A549 (cell line): ENCODE results near the gene CTNNBIP1. TPM values are rescaled to one million over a fixed set of nuclear protein-coding genes. Genes with fewer than 3 reads are reported as not detected.
"Not testable (repeated sequence)": the region's sequence is repeated elsewhere in the genome, so short reads cannot be mapped to it uniquely, and the experiment has no call there.

Experiments
- ATAC-seq, 2 experiments: fragments of 200-7000 bp in 1 of 2; fragments of >200 bp in 1 of 2; cut with Nextera tagmentation in 1 of 2; cut with Tn5 transposase in 1 of 2; 3 replicates each; pipeline versions ENCODE4 v1.8.0 to v1.9.1; 2018 to 2020; ENCODE audit warnings: mild to moderate bottlenecking in 1 of 2, moderate library complexity in 1 of 2
- CTCF ChIA-PET: fragments of 300-600 bp; sonication (Branson Sonifier 250); formaldehyde crosslinking; extraction: SDS; loops from one replicate; lab custom pipeline; 2021; ENCODE audit warnings: antibody characterized with exemption, inconsistent platforms; lab: Yijun Ruan, JAX
- POLR2A ChIA-PET: fragments of 350-600 bp; formaldehyde crosslinking; extraction: SDS; loops from one replicate; lab custom pipeline; 2021; ENCODE audit warnings: antibody characterized with exemption, inconsistent platforms; lab: Yijun Ruan, JAX
- DNase-seq, 2 experiments: peaks; one replicate each; pipeline versions ENCODE4 v3.0.0 to v3.0.0-alpha.2; 2011 to 2016; ENCODE audit warnings: low read depth in 1 of 2, low spot score in 1 of 2
- FAIRE-seq: peaks from 2 replicates; lab custom pipeline; 2011; peaks lifted over from hg19 to GRCh38; lab: Jason Lieb, UNC
- H3K27ac ChIP-seq, 2 experiments: fragments of >200 bp; sonication (Bioruptor Twin); formaldehyde crosslinking; 3 replicates each; pipeline ENCODE4 v1.5.1; 2016 to 2017
- H3K4me1 ChIP-seq: fragments of >200 bp; sonication (Bioruptor Twin); formaldehyde crosslinking; 3 replicates; pipeline ENCODE4 v1.6.1; 2016
- H3K4me2 ChIP-seq: fragments of >200 bp; sonication (Bioruptor Twin); formaldehyde crosslinking; 3 replicates; pipeline ENCODE4 v1.6.1; 2016
- H3K4me3 ChIP-seq: fragments of >200 bp; sonication (Bioruptor Twin); formaldehyde crosslinking; 3 replicates; pipeline ENCODE4 v1.5.1; 2016
- H3K9me3 ChIP-seq: fragments of >200 bp; sonication (Bioruptor Twin); formaldehyde crosslinking; 3 replicates; pipeline ENCODE4 v1.6.1; 2016
- CEBPB ChIP-seq, 2 experiments: fragments of >200 bp in 1 of 2; sonication (Bioruptor Twin) in 1 of 2; formaldehyde crosslinking in 1 of 2; IDR thresholded peaks; 2 replicates each; pipeline ENCODE4 v1.6.1; 2012 to 2016
- CHD2 ChIP-seq: fragments of 150-350 bp; IDR thresholded peaks from 2 replicates; pipeline ENCODE4 v1.6.1; 2014; ENCODE audit warnings: low read length; ENCODE audit not compliant: partially characterized antibody
- EHMT2 ChIP-seq: fragments of 200-600 bp; sonication (generic); IDR thresholded peaks from 2 replicates; pipeline ENCODE4 v1.6.1; 2016; ENCODE audit warnings: antibody characterized with exemption, low read depth, mild to moderate bottlenecking, moderate library complexity
- EP300 ChIP-seq, 2 experiments: fragments of >200 bp; sonication (Bioruptor Twin); formaldehyde crosslinking; IDR thresholded peaks; 2 replicates in 1 of 2; 3 replicates in 1 of 2; pipeline ENCODE4 v1.6.1; 2016 to 2017
- ESRRA ChIP-seq: fragments of 150-350 bp; IDR thresholded peaks from 2 replicates; pipeline ENCODE4 v1.6.1; 2014; ENCODE audit warnings: mild to moderate bottlenecking, low read length, borderline replicate concordance
- GATA3 ChIP-seq: IDR thresholded peaks from 2 replicates; pipeline ENCODE4 v1.6.1; 2012; ENCODE audit warnings: borderline replicate concordance
- HDAC2 ChIP-seq: fragments of 200-600 bp; sonication (generic); IDR thresholded peaks from 2 replicates; pipeline ENCODE4 v1.6.1; 2016
- HOXB13 ChIP-seq: fragments of 250-450 bp; sonication (Bioruptor Pico); IDR thresholded peaks from 2 replicates; pipeline ENCODE4 v1.5.0; 2020; ENCODE audit warnings: low read depth, mild to moderate bottlenecking, moderate library complexity
- KDM1A ChIP-seq: fragments of 200-600 bp; sonication (generic); IDR thresholded peaks from 2 replicates; pipeline ENCODE4 v1.6.1; 2016; ENCODE audit warnings: low read depth, mild to moderate bottlenecking
- MAFK ChIP-seq: fragments of 450-650 bp; IDR thresholded peaks from 2 replicates; pipeline ENCODE4 v1.6.1; 2014; ENCODE audit not compliant: partially characterized antibody
- MYC ChIP-seq: IDR thresholded peaks from 2 replicates; pipeline ENCODE4 v1.6.1; 2012; ENCODE audit warnings: mild to moderate bottlenecking, inconsistent platforms, low read length, improper control_type of control experiment, borderline replicate concordance
- NR3C1 ChIP-seq: fragments of >200 bp; sonication (Bioruptor Twin); formaldehyde crosslinking; IDR thresholded peaks from 3 replicates; pipeline ENCODE4 v1.6.1; 2017
- POLR2A ChIP-seq: IDR thresholded peaks from 2 replicates; pipeline ENCODE4 v1.6.1; 2012; ENCODE audit warnings: mild to moderate bottlenecking, low read length
- POLR2AphosphoS2 ChIP-seq: conservative IDR thresholded peaks from 2 replicates; pipeline ENCODE4 v1.6.1; 2012; ENCODE audit warnings: low read length, improper control_type of control experiment, inconsistent platforms
- RAD21 ChIP-seq, 2 experiments: fragments of >200 bp in 1 of 2; sonication (Bioruptor Twin) in 1 of 2; formaldehyde crosslinking in 1 of 2; IDR thresholded peaks in 1 of 2; conservative IDR thresholded peaks in 1 of 2; 2 replicates in 1 of 2; 3 replicates in 1 of 2; pipeline ENCODE4 v1.6.1; 2012 to 2018; ENCODE audit warnings: inconsistent platforms in 1 of 2
- RARB ChIP-seq: fragments of 250-450 bp; sonication (Bioruptor Pico); IDR thresholded peaks from 2 replicates; pipeline ENCODE4 v1.8.0; 2021; ENCODE audit warnings: mild to moderate bottlenecking, moderate library complexity
- SREBF2 ChIP-seq: fragments of 450-650 bp; IDR thresholded peaks from 2 replicates; pipeline ENCODE4 v1.6.1; 2014; ENCODE audit warnings: mild to moderate bottlenecking, moderate library complexity
- WGBS: methylation state at CpG from one replicate; pipeline ENCODE4 v1.1.6; 2017; ENCODE audit errors: missing lambda C conversion rate; 5-methylcytosine and 5-hydroxymethylcytosine counted together
- polyA plus RNA-seq, 4 experiments: library from polyadenylated mRNA; depleted of rRNA in 3 of 4; stranded (reverse); fragments of >200 nt; fragmentation: RNase III in 1 of 4; extraction: RNeasy Plus Mini Kit Qiagen cat#74134 plus additional on column Dnase treatment in 1 of 4; gene quantifications; 2 replicates in 3 of 4; 3 replicates in 1 of 4; pipeline ENCODE4 v1.2.3, GENCODE V29; 2011 to 2017
- TF ChIP-seq, protein P1 (sequence below): IDR thresholded peaks from 2 replicates; pipeline ENCODE4 v1.6.1; 2012
- TF ChIP-seq, protein P2 (sequence below): fragments of >200 bp; sonication (Bioruptor Twin); formaldehyde crosslinking; IDR thresholded peaks from 3 replicates; pipeline ENCODE4 v1.5.1; 2016
- TF ChIP-seq, protein P3 (sequence below): fragments of >200 bp; sonication (Bioruptor Twin); formaldehyde crosslinking; IDR thresholded peaks from 3 replicates; pipeline ENCODE4 v1.6.1; 2016
- TF ChIP-seq, protein P4 (sequence below): fragments of 250-450 bp; sonication (Bioruptor Pico); IDR thresholded peaks from 2 replicates; pipeline ENCODE4 v1.5.0; 2021; ENCODE audit warnings: mild to moderate bottlenecking, moderate library complexity, borderline replicate concordance

CTNNBIP1 gene
- polyA plus RNA-seq, 2 of the 4 experiments (the other 2 are of a cell fraction), result 5.6 to 10.4 TPM

DNA sequence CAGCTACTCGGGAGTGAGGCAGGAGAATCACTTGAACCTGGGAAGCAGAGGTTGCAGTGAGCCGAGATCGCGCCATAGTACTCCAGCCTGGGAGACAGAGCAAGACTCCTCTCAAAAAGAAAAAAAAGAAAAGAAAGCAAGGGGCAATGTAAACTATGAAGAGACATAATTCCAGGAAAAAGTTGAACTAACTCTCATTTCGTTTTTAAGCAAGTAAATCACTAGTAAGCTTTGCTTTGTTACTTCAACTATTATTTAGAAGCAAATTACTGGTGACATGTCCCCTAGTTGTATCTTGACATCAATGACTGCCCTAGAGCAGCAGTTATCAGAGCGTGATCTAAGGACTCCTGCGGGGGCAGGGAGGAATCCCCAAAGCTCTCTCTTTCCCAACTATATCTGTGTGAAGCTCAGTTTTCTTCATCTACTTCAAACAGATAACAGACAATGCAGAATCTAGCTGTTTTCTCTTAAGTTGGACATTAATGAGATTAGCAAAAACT lies 105.0 kb downstream of the CTNNBIP1 start:
- FAIRE-seq (no peak), DNase-seq (no peak), ATAC-seq (no peak)
- Histone ChIP-seq H3K27ac (no peak overlapping the region), H3K4me2 (no peak overlapping the region), H3K9me3 (no peaks in the 10 kb centered on the region), H3K4me3 (no peak overlapping the region), H3K4me1 (0 out of 3 replicates have a peak, but pooled peaks cover 5% of the 10 kb centered on the region)
- WGBS, result 81% methylated on average over 7 of the region's 7 CpGs
- ChIA-PET CTCF (interaction anchor here (0.6 to 1.9 kb wide), 6 partner anchors 13 to 63 kb away, joined by 3 to 7 read pairs (median 3); no protein-coding TSS in a partner anchor), POLR2A (no interaction called here)
- TF ChIP-seq HDAC2, result no peak
- no peak for TF ChIP-seq MAFK
- no peak for TF ChIP-seq EP300 (IDR thresholded peaks at IDR 0.05)
- TF ChIP-seq, protein P1, sequence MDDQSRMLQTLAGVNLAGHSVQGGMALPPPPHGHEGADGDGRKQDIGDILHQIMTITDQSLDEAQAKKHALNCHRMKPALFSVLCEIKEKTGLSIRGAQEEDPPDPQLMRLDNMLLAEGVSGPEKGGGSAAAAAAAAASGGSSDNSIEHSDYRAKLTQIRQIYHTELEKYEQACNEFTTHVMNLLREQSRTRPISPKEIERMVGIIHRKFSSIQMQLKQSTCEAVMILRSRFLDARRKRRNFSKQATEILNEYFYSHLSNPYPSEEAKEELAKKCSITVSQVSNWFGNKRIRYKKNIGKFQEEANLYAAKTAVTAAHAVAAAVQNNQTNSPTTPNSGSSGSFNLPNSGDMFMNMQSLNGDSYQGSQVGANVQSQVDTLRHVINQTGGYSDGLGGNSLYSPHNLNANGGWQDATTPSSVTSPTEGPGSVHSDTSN, result no peak
- TF ChIP-seq, protein P2, sequence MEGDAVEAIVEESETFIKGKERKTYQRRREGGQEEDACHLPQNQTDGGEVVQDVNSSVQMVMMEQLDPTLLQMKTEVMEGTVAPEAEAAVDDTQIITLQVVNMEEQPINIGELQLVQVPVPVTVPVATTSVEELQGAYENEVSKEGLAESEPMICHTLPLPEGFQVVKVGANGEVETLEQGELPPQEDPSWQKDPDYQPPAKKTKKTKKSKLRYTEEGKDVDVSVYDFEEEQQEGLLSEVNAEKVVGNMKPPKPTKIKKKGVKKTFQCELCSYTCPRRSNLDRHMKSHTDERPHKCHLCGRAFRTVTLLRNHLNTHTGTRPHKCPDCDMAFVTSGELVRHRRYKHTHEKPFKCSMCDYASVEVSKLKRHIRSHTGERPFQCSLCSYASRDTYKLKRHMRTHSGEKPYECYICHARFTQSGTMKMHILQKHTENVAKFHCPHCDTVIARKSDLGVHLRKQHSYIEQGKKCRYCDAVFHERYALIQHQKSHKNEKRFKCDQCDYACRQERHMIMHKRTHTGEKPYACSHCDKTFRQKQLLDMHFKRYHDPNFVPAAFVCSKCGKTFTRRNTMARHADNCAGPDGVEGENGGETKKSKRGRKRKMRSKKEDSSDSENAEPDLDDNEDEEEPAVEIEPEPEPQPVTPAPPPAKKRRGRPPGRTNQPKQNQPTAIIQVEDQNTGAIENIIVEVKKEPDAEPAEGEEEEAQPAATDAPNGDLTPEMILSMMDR, result no peak
- no peak for TF ChIP-seq RARB (CRISPR knock-in tag)
- no peak for TF ChIP-seq RAD21 (conservative IDR thresholded peaks at IDR 0.05 in 1 of 2, IDR thresholded peaks at IDR 0.05 in 1 of 2)
- no peak for TF ChIP-seq SREBF2
- TF ChIP-seq CHD2, result no peak

DNA sequence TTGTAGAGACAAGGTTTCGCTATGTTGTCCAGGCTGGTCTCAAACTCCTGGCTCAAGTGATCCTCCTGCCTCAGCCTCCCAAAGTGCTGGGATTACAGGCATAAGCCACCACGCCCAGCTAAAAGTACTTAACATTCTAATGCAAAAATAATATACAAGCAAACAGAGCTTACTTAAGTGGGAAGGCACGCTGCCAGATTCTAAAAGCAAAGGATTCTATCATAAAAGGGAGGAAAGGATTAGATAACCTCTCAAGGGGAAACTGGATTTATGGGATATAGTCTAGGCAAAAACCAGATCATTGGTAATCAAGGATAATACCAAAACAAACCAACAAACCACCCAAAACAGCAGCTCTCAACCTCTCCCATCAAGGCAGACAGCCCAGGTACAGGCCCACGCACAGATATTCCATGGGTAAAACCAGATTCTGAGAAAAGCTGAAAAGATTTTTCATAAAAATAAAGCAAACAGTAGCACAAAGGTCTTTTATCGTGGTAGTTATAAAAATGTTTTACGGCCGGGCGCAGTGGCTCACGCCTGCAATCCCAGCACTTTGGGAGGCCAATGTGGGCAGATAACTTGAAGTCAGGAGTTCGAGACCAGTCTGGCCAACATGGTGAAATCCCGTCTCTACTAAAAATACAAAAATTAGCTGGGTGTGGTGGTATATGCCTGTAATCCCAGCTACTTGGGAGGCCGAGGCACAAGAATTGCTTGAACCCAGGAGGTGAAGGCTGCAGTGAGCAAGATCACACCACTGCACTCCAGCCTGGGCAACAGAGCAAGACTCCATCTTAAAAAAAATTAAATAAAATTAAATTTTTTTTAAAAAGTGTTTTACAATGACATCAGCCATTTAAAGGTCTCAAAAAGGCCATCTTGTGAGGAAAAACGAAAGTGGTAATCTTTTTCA lies 106.8 kb downstream of the CTNNBIP1 start:
- CTCF ChIA-PET, result interaction anchor here (1.2 to 3.1 kb wide), 4 partner anchors 9 to 78 kb away, joined by 3 to 12 read pairs (median 4); no protein-coding TSS in a partner anchor
- POLR2A ChIA-PET, result not testable (repeated sequence)

DNA sequence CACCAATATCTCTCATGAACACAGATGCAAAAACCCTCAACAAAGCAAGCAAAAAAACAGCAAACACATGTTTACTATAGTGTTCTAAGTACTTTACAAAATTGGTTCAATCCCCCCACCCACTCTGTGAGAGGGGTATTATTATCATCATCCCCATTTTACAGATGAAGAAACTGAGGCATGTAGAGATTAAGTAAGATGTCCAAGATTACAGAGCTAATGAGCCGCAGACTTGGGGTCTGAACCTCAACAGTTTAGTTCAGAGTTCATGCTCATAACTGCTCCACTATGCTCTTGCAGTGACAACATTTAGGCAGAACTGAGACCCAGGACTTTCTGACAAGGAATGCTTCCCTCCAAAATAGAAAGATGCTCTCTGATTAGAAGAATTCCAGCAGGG lies 108.2 kb downstream of the CTNNBIP1 start:
- 83% methylated on average over 1 of the region's 1 CpG for WGBS
- FAIRE-seq (no peak), DNase-seq (no peak), ATAC-seq (no peak)
- Histone ChIP-seq H3K4me3 (no peak overlapping the region), H3K27ac (no peak overlapping the region), H3K4me2 (no peak overlapping the region), H3K9me3 (no peaks in the 10 kb centered on the region), H3K4me1 (peaks cover 20% of the 10 kb centered on the region; the same call in 2 of the 3 replicates)
- ChIA-PET CTCF (interaction anchor here (3.1 kb wide), 1 partner anchor 17 kb away, joined by 12 read pairs; no protein-coding TSS in a partner anchor), POLR2A (no interaction called here)
- TF ChIP-seq GATA3 (no peak), EHMT2 (no peak), HDAC2 (no peak), SREBF2 (no peak), POLR2AphosphoS2 (no peak), KDM1A (no peak), HOXB13 (CRISPR knock-in tag) (no peak), ESRRA (no peak), POLR2A (no peak), RARB (CRISPR knock-in tag) (no peak), MYC (no peak), NR3C1 (no peak), CEBPB (IDR thresholded peaks at IDR 0.05) (no peak)
- TF ChIP-seq, protein P3, sequence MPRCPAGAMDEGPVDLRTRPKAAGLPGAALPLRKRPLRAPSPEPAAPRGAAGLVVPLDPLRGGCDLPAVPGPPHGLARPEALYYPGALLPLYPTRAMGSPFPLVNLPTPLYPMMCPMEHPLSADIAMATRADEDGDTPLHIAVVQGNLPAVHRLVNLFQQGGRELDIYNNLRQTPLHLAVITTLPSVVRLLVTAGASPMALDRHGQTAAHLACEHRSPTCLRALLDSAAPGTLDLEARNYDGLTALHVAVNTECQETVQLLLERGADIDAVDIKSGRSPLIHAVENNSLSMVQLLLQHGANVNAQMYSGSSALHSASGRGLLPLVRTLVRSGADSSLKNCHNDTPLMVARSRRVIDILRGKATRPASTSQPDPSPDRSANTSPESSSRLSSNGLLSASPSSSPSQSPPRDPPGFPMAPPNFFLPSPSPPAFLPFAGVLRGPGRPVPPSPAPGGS, result no peak
- TF ChIP-seq, protein P1, result no peak
- TF ChIP-seq, protein P2, result no peak
- TF ChIP-seq, protein P4, sequence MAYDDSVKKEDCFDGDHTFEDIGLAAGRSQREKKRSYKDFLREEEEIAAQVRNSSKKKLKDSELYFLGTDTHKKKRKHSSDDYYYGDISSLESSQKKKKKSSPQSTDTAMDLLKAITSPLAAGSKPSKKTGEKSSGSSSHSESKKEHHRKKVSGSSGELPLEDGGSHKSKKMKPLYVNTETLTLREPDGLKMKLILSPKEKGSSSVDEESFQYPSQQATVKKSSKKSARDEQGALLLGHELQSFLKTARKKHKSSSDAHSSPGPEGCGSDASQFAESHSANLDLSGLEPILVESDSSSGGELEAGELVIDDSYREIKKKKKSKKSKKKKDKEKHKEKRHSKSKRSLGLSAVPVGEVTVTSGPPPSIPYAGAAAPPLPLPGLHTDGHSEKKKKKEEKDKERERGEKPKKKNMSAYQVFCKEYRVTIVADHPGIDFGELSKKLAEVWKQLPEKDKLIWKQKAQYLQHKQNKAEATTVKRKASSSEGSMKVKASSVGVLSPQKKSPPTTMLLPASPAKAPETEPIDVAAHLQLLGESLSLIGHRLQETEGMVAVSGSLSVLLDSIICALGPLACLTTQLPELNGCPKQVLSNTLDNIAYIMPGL (CRISPR knock-in tag), result no peak

More for the DNA sequence above, 106.8 kb downstream of the CTNNBIP1 start:
- H3K4me1 ChIP-seq, result peaks cover 13% of the 10 kb centered on the region; the same call in 2 of the 3 replicates
- not testable (repeated sequence) for H3K27ac ChIP-seq, DNase-seq, H3K4me3 ChIP-seq, FAIRE-seq, H3K9me3 ChIP-seq, H3K4me2 ChIP-seq, ATAC-seq
- 92% methylated on average over 13 of the region's 13 CpGs for WGBS
